ENCODE data around the gene PTPA. TPM values are rescaled to one million over a fixed set of nuclear protein-coding genes. Genes with fewer than 3 reads are reported as not detected.
"Not testable (repeated sequence)": the region's sequence is repeated elsewhere in the genome, so short reads cannot be mapped to it uniquely, and the experiment has no call there.

PTPA gene
- total and polyA plus RNA-seq, 10 of the 15 experiments (the other 5 are each of a cell fraction or from before 2014, with no cell fraction given) = 1.6 to 111 (median 55.1) TPM

GRCh38 chr9:129194221-129194620, 83.0 kb downstream of the PTPA start (continued):
- no peak for TF ChIP-seq CUX1 (IDR thresholded peaks at IDR 0.05; ENCODE audit: insufficient replicate concordance, low read depth, low read length)
- TF ChIP-seq YY1 (IDR thresholded peaks at IDR 0.05; ENCODE audit: low read depth, low read length) = no peak
- no peak for TF ChIP-seq STAT3 (IDR thresholded peaks at IDR 0.05; ENCODE audit: low read depth, low read length)
- no peak for TF ChIP-seq SIN3A (IDR thresholded peaks at IDR 0.05; ENCODE audit: low read depth, low read length)
- TF ChIP-seq ZNF207 (IDR thresholded peaks at IDR 0.05; ENCODE audit: borderline replicate concordance) = no peak
- no peak for TF ChIP-seq PML (IDR thresholded peaks at IDR 0.05; ENCODE audit: low read length)
- TF ChIP-seq CBX5 (IDR thresholded peaks at IDR 0.05; ENCODE audit: low read depth) = no peak

GRCh38 chr9:129195606-129196005, 84.4 kb downstream of the PTPA start:
- no peaks in the 10 kb centered on the region for H3K4me1 ChIP-seq (ENCODE audit: control insufficient read depth, insufficient read depth, low read length)
- ATAC-seq = no peak
- TF ChIP-seq JUNB (IDR thresholded peaks at IDR 0.05) = no peak
- TF ChIP-seq NFIC (IDR thresholded peaks at IDR 0.05; ENCODE audit: low read depth, low read length) = no peak
- H3K79me2 ChIP-seq (ENCODE audit: control insufficient read depth, insufficient read depth, low read length) = no peaks in the 10 kb centered on the region
- H3K27ac ChIP-seq (ENCODE audit: control insufficient read depth, insufficient read depth) = no peak overlapping the region
- no peaks in the 10 kb centered on the region for H4K20me1 ChIP-seq (ENCODE audit: control insufficient read depth, insufficient read depth)
- no peak overlapping the region for H3K4me3 ChIP-seq
- ChIA-PET SMC1A (ENCODE audit: uncharacterized antibody, unreplicated experiment) (no interaction called here), CTCF (no interaction called here), POLR2A (no interaction called here), RAD21 (ENCODE audit: unreplicated experiment) (no interaction called here)
- no peak for DNase-seq (ENCODE audit: low read depth, low spot score)
- intact Hi-C loops (cut with micrococcal nuclease; ENCODE audit: unreplicated experiment) = no loop called here
- peaks cover 0 to 5% of the 10 kb centered on the region in 2 experiments; a peak in 3 of 4 replicates for H3K27me3 ChIP-seq (replicated peaks in 1 of 2; ENCODE audit: control insufficient read depth in 2 of 2, insufficient read depth in 2 of 2, low read length in 1 of 2)
- 42% methylated on average over 10 of the region's 10 CpGs for WGBS (ENCODE audit: insufficient coverage, insufficient replicate concordance, low lambda C conversion rate, missing lambda C conversion rate)
- no peak overlapping the region for H3K4me2 ChIP-seq (ENCODE audit: control insufficient read depth, insufficient read depth)
- no peak overlapping the region for H2AFZ ChIP-seq (ENCODE audit: control insufficient read depth, low read depth, low read length)
- H3K9ac ChIP-seq (ENCODE audit: control insufficient read depth, insufficient read depth, low read length) = no peak overlapping the region
- in situ Hi-C loops (cut with MboI) = no loop called here
- no peaks in the 10 kb centered on the region for H3K36me3 ChIP-seq (ENCODE audit: control insufficient read depth in 2 of 2, insufficient read depth in 2 of 2, low read length in 1 of 2)
- no peaks in the 10 kb centered on the region; the same call in 2 of the 3 replicates for H3K9me3 ChIP-seq (replicated peaks; ENCODE audit: control insufficient read depth, insufficient read depth, low read length)
- BruUV-seq (replicated peaks) = no TSS peak
- FAIRE-seq = no peak

- in situ Hi-C loops (cut with MboI); FAIRE-seq; RAD21 ChIA-PET (ENCODE audit: unreplicated experiment); POLR2A ChIA-PET; H3K27me3 ChIP-seq (replicated peaks in 1 of 2; ENCODE audit: control insufficient read depth in 2 of 2, insufficient read depth in 2 of 2, low read length in 1 of 2); DNase-seq (ENCODE audit: low read depth, low spot score); H2AFZ ChIP-seq (ENCODE audit: control insufficient read depth, low read depth, low read length); intact Hi-C loops (cut with micrococcal nuclease; ENCODE audit: unreplicated experiment); BruUV-seq (replicated peaks); CTCF ChIA-PET; H3K4me2 ChIP-seq (ENCODE audit: control insufficient read depth, insufficient read depth); H3K27ac ChIP-seq (ENCODE audit: control insufficient read depth, insufficient read depth); ATAC-seq; H3K9me3 ChIP-seq (replicated peaks; ENCODE audit: control insufficient read depth, insufficient read depth, low read length); H3K4me3 ChIP-seq; H3K4me1 ChIP-seq (ENCODE audit: control insufficient read depth, insufficient read depth, low read length); H3K79me2 ChIP-seq (ENCODE audit: control insufficient read depth, insufficient read depth, low read length); H4K20me1 ChIP-seq (ENCODE audit: control insufficient read depth, insufficient read depth); H3K36me3 ChIP-seq (ENCODE audit: control insufficient read depth in 2 of 2, insufficient read depth in 2 of 2, low read length in 1 of 2); SMC1A ChIA-PET (ENCODE audit: uncharacterized antibody, unreplicated experiment); H3K9ac ChIP-seq (ENCODE audit: control insufficient read depth, insufficient read depth, low read length): not testable (repeated sequence)
- WGBS (ENCODE audit: insufficient coverage, insufficient replicate concordance, low lambda C conversion rate, missing lambda C conversion rate) = 24% methylated on average over 6 of the region's 6 CpGs
Observed at GRCh38 chr9:129197045-129197444, 85.8 kb downstream of the PTPA start.
